Gastroesophageal sphincter (tissue), 4 donors: Measurements from ENCODE around the gene FNDC3B. TPM values are rescaled to one million over a fixed set of nuclear protein-coding genes. Genes with fewer than 3 reads are reported as not detected.
A peak's percentile ranks its signal among the peaks of the same experiment; 100 is the strongest.

Source experiments
- ATAC-seq: fragments of 150-250 bp; one replicate; pipeline ENCODE4 v1.9.1; 2016; ENCODE audit warnings: mild to moderate bottlenecking, moderate library complexity
- H3K27ac ChIP-seq, 4 donors: fragments of 200-600 bp; sonication (generic) in 3 of 4; 1 replicate in 3 of 4; 2 replicates in 1 of 4; pipeline ENCODE4 v1.5.1; 2016 to 2019
- H3K27me3 ChIP-seq: fragments of 200-600 bp; sonication (generic); one replicate; pipeline ENCODE4 v1.5.1; 2019
- H3K36me3 ChIP-seq, 2 donors: fragments of 200-600 bp; sonication (generic); one replicate each; pipeline ENCODE4 v1.5.1; 2019; ENCODE audit warnings: control low read depth in 1 of 2
- H3K4me1 ChIP-seq, 3 donors: fragments of 200-600 bp; sonication (generic); 1 replicate in 2 of 3; 2 replicates in 1 of 3; pipeline ENCODE4 v1.5.1; 2016 to 2019; ENCODE audit warnings: control low read depth in 2 of 3
- H3K4me3 ChIP-seq, 2 donors: fragments of 200-600 bp; sonication (generic); one replicate each; pipeline ENCODE4 v1.5.1; 2019; ENCODE audit warnings: mild to moderate bottlenecking in 1 of 2, moderate library complexity in 1 of 2
- H3K9me3 ChIP-seq, 3 donors: fragments of 200-600 bp; sonication (generic); one replicate each; pipeline ENCODE4 v1.5.1; 2017 to 2019; ENCODE audit warnings: control low read depth in 2 of 3
- EP300 ChIP-seq: sonication (generic); formaldehyde crosslinking; IDR thresholded peaks from one replicate; pipeline ENCODE4 v1.6.1; 2017; ENCODE audit warnings: antibody characterized with exemption, mild to moderate bottlenecking
- POLR2A ChIP-seq, 2 donors: fragments of 450-650 bp; IDR thresholded peaks; one replicate each; pipeline ENCODE4 v1.6.1; 2017; ENCODE audit warnings: antibody characterized with exemption in 2 of 2, mild to moderate bottlenecking in 2 of 2, moderate library complexity in 1 of 2
- POLR2AphosphoS5 ChIP-seq: sonication (generic); formaldehyde crosslinking; IDR thresholded peaks from one replicate; pipeline ENCODE4 v1.6.1; 2017; ENCODE audit warnings: antibody characterized with exemption
- WGBS, 2 donors: methylation state at CpG; one replicate each; pipeline ENCODE4 v1.1.5; 2018; ENCODE audit warnings: low coverage in 1 of 2; 5-methylcytosine and 5-hydroxymethylcytosine counted together
- total RNA-seq, 4 donors: library from RNA; depleted of rRNA; stranded (reverse); fragments of >200 nt; gene quantifications; one replicate each; pipeline ENCODE4 v1.1.0, GENCODE V29; 2016
- TF ChIP-seq, protein P1 (sequence below), 4 experiments: fragments of 200-600 bp in 2 of 4; fragments of 450-650 bp in 2 of 4; sonication (generic) in 1 of 4; IDR thresholded peaks; one replicate each; pipeline ENCODE4 v1.5.1; 2017 to 2019; ENCODE audit warnings: antibody characterized with exemption in 4 of 4, mild to moderate bottlenecking in 2 of 4, moderate library complexity in 2 of 4

Gene FNDC3B
- total RNA-seq, 4 donors from 2014 or later = 53.1 to 97.2 (median 70.8) TPM

DNA sequence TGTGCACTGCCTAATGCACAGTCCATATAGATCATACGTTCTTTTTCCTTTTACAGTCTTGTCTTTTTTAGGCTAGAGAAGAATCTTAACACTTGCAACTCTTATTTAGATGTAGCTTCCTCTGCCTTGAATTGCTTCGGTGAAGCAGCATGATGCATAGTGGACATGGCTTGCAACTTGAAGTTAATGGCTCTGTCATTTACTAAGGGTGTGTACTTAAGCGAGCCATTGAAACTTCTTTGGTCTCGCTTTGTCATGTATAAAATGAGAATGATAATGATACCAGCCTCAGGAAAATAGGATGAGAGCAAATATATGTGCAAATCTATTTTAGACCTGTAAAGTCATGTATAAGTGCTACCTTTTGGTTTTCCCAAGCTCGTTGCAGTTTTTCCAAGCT, 261.5 kb downstream of the FNDC3B start:
- H3K4me3 ChIP-seq = no peak overlapping the region
- TF ChIP-seq POLR2AphosphoS5 = no peak
- TF ChIP-seq, protein P1, sequence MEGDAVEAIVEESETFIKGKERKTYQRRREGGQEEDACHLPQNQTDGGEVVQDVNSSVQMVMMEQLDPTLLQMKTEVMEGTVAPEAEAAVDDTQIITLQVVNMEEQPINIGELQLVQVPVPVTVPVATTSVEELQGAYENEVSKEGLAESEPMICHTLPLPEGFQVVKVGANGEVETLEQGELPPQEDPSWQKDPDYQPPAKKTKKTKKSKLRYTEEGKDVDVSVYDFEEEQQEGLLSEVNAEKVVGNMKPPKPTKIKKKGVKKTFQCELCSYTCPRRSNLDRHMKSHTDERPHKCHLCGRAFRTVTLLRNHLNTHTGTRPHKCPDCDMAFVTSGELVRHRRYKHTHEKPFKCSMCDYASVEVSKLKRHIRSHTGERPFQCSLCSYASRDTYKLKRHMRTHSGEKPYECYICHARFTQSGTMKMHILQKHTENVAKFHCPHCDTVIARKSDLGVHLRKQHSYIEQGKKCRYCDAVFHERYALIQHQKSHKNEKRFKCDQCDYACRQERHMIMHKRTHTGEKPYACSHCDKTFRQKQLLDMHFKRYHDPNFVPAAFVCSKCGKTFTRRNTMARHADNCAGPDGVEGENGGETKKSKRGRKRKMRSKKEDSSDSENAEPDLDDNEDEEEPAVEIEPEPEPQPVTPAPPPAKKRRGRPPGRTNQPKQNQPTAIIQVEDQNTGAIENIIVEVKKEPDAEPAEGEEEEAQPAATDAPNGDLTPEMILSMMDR (IDR thresholded peaks at IDR 0.05) = no peak
- TF ChIP-seq EP300 = no peak
- no peak for TF ChIP-seq POLR2A (IDR thresholded peaks at IDR 0.05)
- ATAC-seq = no peak
- no peak overlapping the region for H3K27ac ChIP-seq
- H3K27me3 ChIP-seq = no peaks in the 10 kb centered on the region
- no peaks in the 10 kb centered on the region for H3K9me3 ChIP-seq
- 74 to 86% methylated on average over 4 to 5 of the region's 5 CpGs for WGBS, 2 donors
- peaks cover 0 to 4% (median 0%) of the 10 kb centered on the region in 3 donors for H3K4me1 ChIP-seq
- H3K36me3 ChIP-seq = peaks cover 0 to 43% of the 10 kb centered on the region in 2 donors

DNA sequence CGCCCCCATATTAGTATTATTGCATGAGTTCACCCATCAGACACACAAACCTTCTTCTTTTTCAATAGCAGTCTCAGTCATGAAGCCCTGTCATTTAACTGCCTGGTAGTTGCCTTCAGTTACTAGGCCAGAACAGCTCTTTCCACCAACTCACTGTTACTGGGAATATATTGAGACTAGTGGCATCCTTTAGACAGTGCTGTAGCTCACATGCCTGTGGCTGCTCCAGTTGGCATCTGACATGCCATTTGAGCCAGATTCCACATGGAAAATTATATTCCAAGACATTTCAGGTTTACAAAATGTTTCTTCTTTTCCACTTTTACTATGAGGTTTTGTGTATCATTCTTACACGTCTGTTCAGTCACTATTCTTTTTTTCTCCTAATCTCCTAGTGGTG, 262.8 kb downstream of the FNDC3B start:
- no peak for ATAC-seq
- TF ChIP-seq, protein P1 (IDR thresholded peaks at IDR 0.05) = no peak
- no peak for TF ChIP-seq POLR2AphosphoS5
- no peak for TF ChIP-seq EP300
- Histone ChIP-seq H3K27me3 (no peaks in the 10 kb centered on the region), H3K27ac (no peak overlapping the region), H3K4me3 (no peak overlapping the region), H3K36me3 (peaks cover 0 to 34% of the 10 kb centered on the region in 2 donors), H3K9me3 (no peaks in the 10 kb centered on the region), H3K4me1 (peaks cover 0 to 4% (median 0%) of the 10 kb centered on the region in 3 donors)
- 77% methylated on average over 2 of the region's 2 CpGs; no CpG with 5 or more reads in 1 of the 2 donors for WGBS, 2 donors

DNA sequence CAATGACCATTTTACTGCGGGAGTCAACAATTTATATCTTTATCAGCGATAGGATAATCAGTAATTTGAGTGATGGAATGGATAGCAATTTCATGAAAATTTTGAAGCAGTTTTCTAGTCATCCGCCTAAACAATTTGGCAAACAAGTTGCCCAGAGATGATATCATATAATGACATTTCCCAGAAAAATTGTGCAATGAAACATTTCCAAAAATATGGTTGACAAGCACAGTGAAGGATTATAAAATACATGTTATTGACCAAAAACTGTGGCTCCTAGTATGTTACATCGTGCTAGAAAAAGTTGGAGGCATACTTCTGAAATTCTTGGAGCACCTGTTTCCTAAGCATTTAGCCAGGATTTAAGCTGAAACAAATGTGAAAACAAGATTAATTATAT, 263.8 kb downstream of the FNDC3B start:
- peak; percentile 48 for ATAC-seq
- Histone ChIP-seq H3K4me3 (no peak overlapping the region), H3K27ac (no peak overlapping the region), H3K36me3 (peaks cover 0 to 39% of the 10 kb centered on the region in 2 donors), H3K27me3 (no peaks in the 10 kb centered on the region), H3K4me1 (peaks cover 0 to 4% (median 0%) of the 10 kb centered on the region in 3 donors), H3K9me3 (no peaks in the 10 kb centered on the region)
- no peak for TF ChIP-seq POLR2A (IDR thresholded peaks at IDR 0.05)
- TF ChIP-seq POLR2AphosphoS5 = peak; percentile 73
- 59 to 60% methylated on average over 4 of the region's 4 CpGs for WGBS, 2 donors

DNA sequence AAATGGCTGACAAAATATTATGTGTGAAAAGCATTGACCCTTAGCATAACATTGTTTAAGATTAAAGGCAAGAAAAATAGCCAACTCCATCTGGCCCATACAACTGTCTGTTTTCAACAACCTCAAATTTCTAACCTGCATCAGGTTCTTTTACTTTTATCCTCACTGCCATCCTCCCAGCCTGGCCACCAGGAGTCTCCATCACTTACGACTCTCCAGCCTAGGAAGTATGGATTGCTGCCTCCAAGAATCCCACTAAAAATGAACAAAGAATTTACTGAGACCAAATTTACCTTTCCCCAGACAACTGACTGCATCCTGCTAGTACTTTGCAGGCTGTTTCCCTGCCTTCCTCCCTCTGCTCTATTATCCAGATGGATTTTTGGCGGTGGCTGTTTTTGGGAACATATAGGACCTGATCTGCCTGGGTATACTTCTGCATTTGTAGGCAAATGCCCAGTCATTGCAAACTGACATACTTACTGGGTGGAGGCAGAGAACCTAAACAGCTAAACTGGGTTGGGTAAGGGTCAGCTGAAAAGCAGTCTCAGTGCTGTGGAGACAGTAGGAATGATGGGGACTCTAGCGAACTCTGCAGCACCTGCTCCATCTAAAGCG, 264.7 kb downstream of the FNDC3B start:
- no peak for ATAC-seq
- H3K4me3 ChIP-seq = no peak overlapping the region
- no peaks in the 10 kb centered on the region for H3K9me3 ChIP-seq
- H3K27ac ChIP-seq = no peak overlapping the region
- WGBS, 2 donors = 90 to 100% methylated on average over 2 to 4 of the region's 4 CpGs
- peaks cover 0 to 39% of the 10 kb centered on the region in 2 donors for H3K36me3 ChIP-seq
- peaks cover 0 to 4% (median 0%) of the 10 kb centered on the region in 3 donors for H3K4me1 ChIP-seq
- no peak for TF ChIP-seq POLR2AphosphoS5
- TF ChIP-seq, protein P1 (IDR thresholded peaks at IDR 0.05) = no peak
- TF ChIP-seq EP300 = no peak
- no peak for TF ChIP-seq POLR2A (IDR thresholded peaks at IDR 0.05)
- no peaks in the 10 kb centered on the region for H3K27me3 ChIP-seq

GRCh38 chr3:172305552-172305951, 266.2 kb downstream of the FNDC3B start:
- Histone ChIP-seq H3K4me3 (no peak overlapping the region), H3K27me3 (no peaks in the 10 kb centered on the region), H3K4me1 (peaks cover 0 to 4% (median 0%) of the 10 kb centered on the region in 3 donors), H3K36me3 (peaks cover 0 to 43% of the 10 kb centered on the region in 2 donors), H3K27ac (no peak overlapping the region), H3K9me3 (no peaks in the 10 kb centered on the region)
- peak; percentile 40 for ATAC-seq
- no peak for TF ChIP-seq POLR2AphosphoS5
- no peak for TF ChIP-seq EP300
- TF ChIP-seq, protein P1 (IDR thresholded peaks at IDR 0.05) = no peak
- TF ChIP-seq POLR2A (IDR thresholded peaks at IDR 0.05) = no peak
- WGBS, 2 donors = 96 to 100% methylated on average over 2 of the region's 2 CpGs
